SK-N-SH (cell line): ENCODE measurements around the gene UTP25. TPM values are rescaled to one million over a fixed set of nuclear protein-coding genes. Genes with fewer than 3 reads are reported as not detected.

Experiments
- CTCF ChIA-PET: fragments of 300-600, 350-600 bp; formaldehyde crosslinking; extraction: SDS; loops from one replicate; lab custom pipeline; 2021; lab: Yijun Ruan, JAX
- POLR2A ChIA-PET: fragments of 350-600 bp; sonication (Branson Sonifier 250); formaldehyde crosslinking; extraction: SDS; loops from one replicate; lab custom pipeline; 2020; ENCODE audit warnings: antibody characterized with exemption, inconsistent platforms; lab: Yijun Ruan, JAX
- DNase-seq: peaks from one replicate; pipeline ENCODE4 v3.0.0; 2012
- H2AFZ ChIP-seq: fragments of 200-600 bp; sonication (generic); 2 replicates; pipeline ENCODE4 v1.8.1; 2016; ENCODE audit warnings: antibody characterized with exemption, mild to moderate bottlenecking, low read depth
- H3F3A ChIP-seq: fragments of 200-600 bp; sonication (generic); replicated peaks from 2 replicates; pipeline ENCODE3; 2016; ENCODE audit warnings: antibody characterized with exemption, mild to moderate bottlenecking; ENCODE audit not compliant: insufficient read depth
- H3K27ac ChIP-seq, 2 experiments: fragments of 200-500 bp in 1 of 2; fragments of 200-600 bp in 1 of 2; sonication (Bioruptor generic) in 1 of 2; sonication (generic), shearing (Covaris generic) in 1 of 2; 2 replicates each; pipeline versions ENCODE4 v1.5.1 to v1.6.1; 2014 to 2016; ENCODE audit warnings: low read depth in 2 of 2, inconsistent platforms in 1 of 2, low read length in 1 of 2, mild to moderate bottlenecking in 1 of 2, mixed read lengths in 1 of 2
- H3K27me3 ChIP-seq: fragments of 200-600 bp; sonication (generic), shearing (Covaris generic); 2 replicates; pipeline ENCODE4 v1.6.1; 2016; ENCODE audit warnings: mixed run types; ENCODE audit not compliant: insufficient read depth
- H3K36me3 ChIP-seq, 2 experiments: fragments of 200-500 bp in 1 of 2; fragments of 200-600 bp in 1 of 2; sonication (Bioruptor generic) in 1 of 2; sonication (generic) in 1 of 2; replicated peaks in 1 of 2; 2 replicates each; pipeline versions ENCODE3 to v1.5.1; 2014 to 2016; ENCODE audit warnings: low read length in 1 of 2, mild to moderate bottlenecking in 1 of 2; ENCODE audit not compliant: insufficient read depth in 2 of 2, control insufficient read depth in 1 of 2
- H3K4me1 ChIP-seq, 2 experiments: fragments of 200-500 bp in 1 of 2; fragments of 200-600 bp in 1 of 2; sonication (Bioruptor generic) in 1 of 2; sonication (generic), shearing (Covaris generic) in 1 of 2; 2 replicates each; pipeline versions ENCODE4 v1.5.1 to v1.6.1; 2014 to 2016; ENCODE audit warnings: low read depth in 1 of 2, low read length in 1 of 2, mixed run types in 1 of 2; ENCODE audit not compliant: insufficient read depth in 2 of 2, control insufficient read depth in 1 of 2
- H3K4me2 ChIP-seq: fragments of 200-600 bp; sonication (generic), shearing (Covaris generic); 2 replicates; pipeline ENCODE4 v1.6.1; 2017; ENCODE audit warnings: mixed run types
- H3K4me3 ChIP-seq, 2 experiments: fragments of 200-500 bp in 1 of 2; fragments of 200-600 bp in 1 of 2; sonication (Bioruptor generic) in 1 of 2; sonication (generic), shearing (Covaris generic) in 1 of 2; 2 replicates each; pipeline versions ENCODE4 v1.5.1 to v1.8.1; 2014 to 2016; ENCODE audit warnings: low read depth in 2 of 2, inconsistent platforms in 1 of 2, low read length in 1 of 2, mild to moderate bottlenecking in 1 of 2, mixed read lengths in 1 of 2, moderate library complexity in 1 of 2
- H3K79me2 ChIP-seq: fragments of 200-600 bp; sonication (generic); 2 replicates; pipeline ENCODE4 v1.8.1; 2017; ENCODE audit warnings: mild to moderate bottlenecking; ENCODE audit not compliant: insufficient read depth
- H3K9ac ChIP-seq: fragments of 200-600 bp; sonication (generic); 2 replicates; pipeline ENCODE4 v1.6.1; 2017; ENCODE audit warnings: mixed run types
- H3K9me2 ChIP-seq: fragments of 200-600 bp; sonication (generic); 2 replicates; pipeline ENCODE4 v1.6.1; 2017; ENCODE audit warnings: mixed run types
- H3K9me3 ChIP-seq: fragments of 200-600 bp; sonication (generic); 2 replicates; pipeline ENCODE4 v1.6.1; 2017; ENCODE audit warnings: mixed run types, mild to moderate bottlenecking, moderate library complexity
- H4K20me1 ChIP-seq: fragments of 200-600 bp; sonication (generic); 2 replicates; pipeline ENCODE4 v1.6.1; 2017; ENCODE audit warnings: mild to moderate bottlenecking, mixed run types; ENCODE audit not compliant: insufficient read depth
- EZH2phosphoT487 ChIP-seq: fragments of 200-600 bp; sonication (generic); IDR thresholded peaks from 2 replicates; pipeline ENCODE4 v1.6.1; 2017; ENCODE audit warnings: low read depth, mixed run types, mild to moderate bottlenecking, antibody characterized with exemption, moderate library complexity, borderline replicate concordance
- NFIC ChIP-seq: IDR thresholded peaks from 2 replicates; pipeline ENCODE4 v1.4.0; 2012; ENCODE audit warnings: borderline replicate concordance
- NRF1 ChIP-seq: IDR thresholded peaks from 2 replicates; pipeline ENCODE4 v1.6.1; 2012; ENCODE audit warnings: low read depth, mild to moderate bottlenecking, low read length
- PBX3 ChIP-seq: IDR thresholded peaks from 2 replicates; pipeline ENCODE4; 2012
- RAD21 ChIP-seq: IDR thresholded peaks from 2 replicates; pipeline ENCODE4 v1.6.1; 2012; ENCODE audit warnings: mild to moderate bottlenecking, low read length
- SMC3 ChIP-seq: IDR thresholded peaks from 2 replicates; pipeline ENCODE4 v1.6.1; 2012; ENCODE audit warnings: low read depth, low read length, improper control_type of control experiment
- TAF1 ChIP-seq: IDR thresholded peaks from 2 replicates; pipeline ENCODE4 v1.6.1; 2012; ENCODE audit warnings: low read depth, mild to moderate bottlenecking, low read length, moderate library complexity, borderline replicate concordance
- TCF12 ChIP-seq: IDR thresholded peaks from 2 replicates; pipeline ENCODE4 v1.4.0; 2012
- TEAD4 ChIP-seq: IDR thresholded peaks from 2 replicates; pipeline ENCODE4 v1.4.0; 2012; ENCODE audit warnings: mild to moderate bottlenecking, borderline replicate concordance; ENCODE audit not compliant: insufficient read depth
- WGBS: methylation state at CpG from one replicate; pipeline ENCODE4 v1.1.6; 2017; ENCODE audit warnings: low lambda C conversion rate; 5-methylcytosine and 5-hydroxymethylcytosine counted together
- polyA plus RNA-seq, 3 experiments: library from polyadenylated mRNA; depleted of rRNA; stranded (reverse); fragments of >200 nt; gene quantifications; 2 replicates each; pipeline ENCODE4 v1.2.3, GENCODE V29; 2012
- TF ChIP-seq, protein P1 (sequence below): IDR thresholded peaks from 2 replicates; pipeline ENCODE4 v1.6.1; 2012; ENCODE audit warnings: mild to moderate bottlenecking, low read depth, low read length, moderate library complexity
- TF ChIP-seq, protein P2 (sequence below): IDR thresholded peaks from 2 replicates; pipeline ENCODE4 v1.4.0; 2012; ENCODE audit warnings: low read depth, borderline replicate concordance
- TF ChIP-seq, protein P3 (sequence below): fragments of 200-600 bp; sonication (generic); IDR thresholded peaks from 2 replicates; pipeline ENCODE4 v1.6.1; 2017; ENCODE audit warnings: antibody characterized with exemption, mild to moderate bottlenecking, moderate library complexity

UTP25 gene
- polyA plus RNA-seq, 1 of the 3 experiments (the other 2 are of a cell fraction) = 6.3 TPM

DNA sequence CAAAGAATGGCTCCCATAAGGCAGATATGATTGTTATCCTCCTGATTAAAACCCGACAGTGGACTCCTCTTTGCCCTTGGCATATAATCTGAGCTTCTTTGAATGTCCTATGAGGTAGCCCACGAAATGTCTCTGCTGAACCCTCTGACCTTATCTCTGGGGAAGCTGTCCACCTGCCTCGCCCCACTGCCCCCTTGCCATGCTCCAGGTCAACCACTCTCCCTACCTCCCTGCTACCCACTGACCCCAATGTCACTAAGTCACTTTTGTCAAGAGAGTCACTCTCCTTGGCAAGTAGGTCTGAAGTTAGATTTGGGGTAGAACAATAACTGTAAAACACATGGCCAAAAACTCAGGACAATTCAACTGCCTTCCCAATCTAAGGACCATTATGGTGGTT lies 54.5 kb downstream of the UTP25 start:
- ChIA-PET CTCF (interaction anchor here (1.2 to 5.2 kb wide), 3 partner anchors 18 to 107 kb away, joined by 4 to 20 read pairs (median 18); no protein-coding TSS in a partner anchor), POLR2A (no interaction called here)
- TF ChIP-seq TEAD4 (no peak), EZH2phosphoT487 (no peak), TAF1 (no peak), NRF1 (no peak), RAD21 (no peak), SMC3 (no peak)
- TF ChIP-seq, protein P1, sequence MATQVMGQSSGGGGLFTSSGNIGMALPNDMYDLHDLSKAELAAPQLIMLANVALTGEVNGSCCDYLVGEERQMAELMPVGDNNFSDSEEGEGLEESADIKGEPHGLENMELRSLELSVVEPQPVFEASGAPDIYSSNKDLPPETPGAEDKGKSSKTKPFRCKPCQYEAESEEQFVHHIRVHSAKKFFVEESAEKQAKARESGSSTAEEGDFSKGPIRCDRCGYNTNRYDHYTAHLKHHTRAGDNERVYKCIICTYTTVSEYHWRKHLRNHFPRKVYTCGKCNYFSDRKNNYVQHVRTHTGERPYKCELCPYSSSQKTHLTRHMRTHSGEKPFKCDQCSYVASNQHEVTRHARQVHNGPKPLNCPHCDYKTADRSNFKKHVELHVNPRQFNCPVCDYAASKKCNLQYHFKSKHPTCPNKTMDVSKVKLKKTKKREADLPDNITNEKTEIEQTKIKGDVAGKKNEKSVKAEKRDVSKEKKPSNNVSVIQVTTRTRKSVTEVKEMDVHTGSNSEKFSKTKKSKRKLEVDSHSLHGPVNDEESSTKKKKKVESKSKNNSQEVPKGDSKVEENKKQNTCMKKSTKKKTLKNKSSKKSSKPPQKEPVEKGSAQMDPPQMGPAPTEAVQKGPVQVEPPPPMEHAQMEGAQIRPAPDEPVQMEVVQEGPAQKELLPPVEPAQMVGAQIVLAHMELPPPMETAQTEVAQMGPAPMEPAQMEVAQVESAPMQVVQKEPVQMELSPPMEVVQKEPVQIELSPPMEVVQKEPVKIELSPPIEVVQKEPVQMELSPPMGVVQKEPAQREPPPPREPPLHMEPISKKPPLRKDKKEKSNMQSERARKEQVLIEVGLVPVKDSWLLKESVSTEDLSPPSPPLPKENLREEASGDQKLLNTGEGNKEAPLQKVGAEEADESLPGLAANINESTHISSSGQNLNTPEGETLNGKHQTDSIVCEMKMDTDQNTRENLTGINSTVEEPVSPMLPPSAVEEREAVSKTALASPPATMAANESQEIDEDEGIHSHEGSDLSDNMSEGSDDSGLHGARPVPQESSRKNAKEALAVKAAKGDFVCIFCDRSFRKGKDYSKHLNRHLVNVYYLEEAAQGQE = no peak
- TF ChIP-seq, protein P2, sequence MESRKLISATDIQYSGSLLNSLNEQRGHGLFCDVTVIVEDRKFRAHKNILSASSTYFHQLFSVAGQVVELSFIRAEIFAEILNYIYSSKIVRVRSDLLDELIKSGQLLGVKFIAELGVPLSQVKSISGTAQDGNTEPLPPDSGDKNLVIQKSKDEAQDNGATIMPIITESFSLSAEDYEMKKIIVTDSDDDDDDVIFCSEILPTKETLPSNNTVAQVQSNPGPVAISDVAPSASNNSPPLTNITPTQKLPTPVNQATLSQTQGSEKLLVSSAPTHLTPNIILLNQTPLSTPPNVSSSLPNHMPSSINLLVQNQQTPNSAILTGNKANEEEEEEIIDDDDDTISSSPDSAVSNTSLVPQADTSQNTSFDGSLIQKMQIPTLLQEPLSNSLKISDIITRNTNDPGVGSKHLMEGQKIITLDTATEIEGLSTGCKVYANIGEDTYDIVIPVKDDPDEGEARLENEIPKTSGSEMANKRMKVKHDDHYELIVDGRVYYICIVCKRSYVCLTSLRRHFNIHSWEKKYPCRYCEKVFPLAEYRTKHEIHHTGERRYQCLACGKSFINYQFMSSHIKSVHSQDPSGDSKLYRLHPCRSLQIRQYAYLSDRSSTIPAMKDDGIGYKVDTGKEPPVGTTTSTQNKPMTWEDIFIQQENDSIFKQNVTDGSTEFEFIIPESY = no peak
- WGBS = 85% methylated on average over 3 of the region's 3 CpGs
- H3K9me3 ChIP-seq = no peaks in the 10 kb centered on the region
- no peaks in the 10 kb centered on the region for H4K20me1 ChIP-seq
- H2AFZ ChIP-seq = no peak overlapping the region
- H3K27me3 ChIP-seq = no peaks in the 10 kb centered on the region
- H3F3A ChIP-seq = peaks cover 37% of the 10 kb centered on the region
- peak overlapping the region in 1 of 2 experiments; percentile 99; a peak in 2 of 4 replicates for H3K27ac ChIP-seq
- H3K36me3 ChIP-seq = no peaks in the 10 kb centered on the region
- H3K9ac ChIP-seq = no peak overlapping the region
- peaks cover 33 to 54% of the 10 kb centered on the region in 2 experiments for H3K4me1 ChIP-seq
- H3K79me2 ChIP-seq = no peaks in the 10 kb centered on the region
- no peak overlapping the region for H3K4me2 ChIP-seq
- no peak overlapping the region for H3K4me3 ChIP-seq
- no peaks in the 10 kb centered on the region for H3K9me2 ChIP-seq
- DNase-seq = no peak

DNA sequence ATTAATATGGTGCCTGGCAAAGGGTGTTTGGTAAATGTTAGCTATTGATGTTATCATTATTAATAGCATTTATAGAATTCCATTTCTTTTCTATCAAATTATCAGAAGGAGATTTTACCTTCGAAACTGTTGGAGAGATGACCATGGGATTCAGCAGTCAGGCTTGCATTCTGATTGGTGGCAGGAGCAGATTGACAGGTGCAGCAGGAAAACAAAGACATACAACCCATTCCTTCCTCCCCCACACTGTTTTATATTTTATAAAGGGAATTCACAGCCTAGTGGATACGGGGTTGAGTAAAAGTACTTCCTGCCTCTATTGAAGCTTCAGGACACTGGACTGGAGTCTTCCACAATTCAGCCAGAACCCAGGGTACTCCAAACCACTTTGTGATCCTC lies 55.2 kb downstream of the UTP25 start:
- Histone ChIP-seq H3K9ac (peak overlapping the region; percentile 68; the same call in 1 of the 2 replicates), H3K36me3 (no peaks in the 10 kb centered on the region), H3K4me1 (peaks cover 33 to 48% of the 10 kb centered on the region in 2 experiments), H3K27me3 (no peaks in the 10 kb centered on the region), H3K27ac (peak overlapping the region; percentile 51 to 99; a peak in 3 of 4 replicates), H3K4me2 (peak overlapping the region; percentile 46; the same call in 1 of the 2 replicates), H4K20me1 (no peaks in the 10 kb centered on the region), H3K79me2 (no peaks in the 10 kb centered on the region), H3K9me2 (no peaks in the 10 kb centered on the region), H3K9me3 (no peaks in the 10 kb centered on the region), H2AFZ (peak overlapping the region; percentile 48; the same call in 1 of the 2 replicates), H3K4me3 (no peak overlapping the region), H3F3A (peaks cover 34% of the 10 kb centered on the region)
- TF ChIP-seq NFIC = no peak
- no peak for TF ChIP-seq TEAD4
- no peak for TF ChIP-seq RAD21
- TF ChIP-seq TCF12 = no peak
- TF ChIP-seq, protein P3, sequence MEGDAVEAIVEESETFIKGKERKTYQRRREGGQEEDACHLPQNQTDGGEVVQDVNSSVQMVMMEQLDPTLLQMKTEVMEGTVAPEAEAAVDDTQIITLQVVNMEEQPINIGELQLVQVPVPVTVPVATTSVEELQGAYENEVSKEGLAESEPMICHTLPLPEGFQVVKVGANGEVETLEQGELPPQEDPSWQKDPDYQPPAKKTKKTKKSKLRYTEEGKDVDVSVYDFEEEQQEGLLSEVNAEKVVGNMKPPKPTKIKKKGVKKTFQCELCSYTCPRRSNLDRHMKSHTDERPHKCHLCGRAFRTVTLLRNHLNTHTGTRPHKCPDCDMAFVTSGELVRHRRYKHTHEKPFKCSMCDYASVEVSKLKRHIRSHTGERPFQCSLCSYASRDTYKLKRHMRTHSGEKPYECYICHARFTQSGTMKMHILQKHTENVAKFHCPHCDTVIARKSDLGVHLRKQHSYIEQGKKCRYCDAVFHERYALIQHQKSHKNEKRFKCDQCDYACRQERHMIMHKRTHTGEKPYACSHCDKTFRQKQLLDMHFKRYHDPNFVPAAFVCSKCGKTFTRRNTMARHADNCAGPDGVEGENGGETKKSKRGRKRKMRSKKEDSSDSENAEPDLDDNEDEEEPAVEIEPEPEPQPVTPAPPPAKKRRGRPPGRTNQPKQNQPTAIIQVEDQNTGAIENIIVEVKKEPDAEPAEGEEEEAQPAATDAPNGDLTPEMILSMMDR = no peak
- peak; percentile 67 for TF ChIP-seq PBX3
- TF ChIP-seq TAF1 = no peak
- ChIA-PET POLR2A (no interaction called here), CTCF (interaction anchor here (0.6 to 5.2 kb wide), 5 partner anchors 9 to 106 kb away, joined by 3 to 20 read pairs (median 4); no protein-coding TSS in a partner anchor)
- no peak for DNase-seq
- 61% methylated on average over 2 of the region's 2 CpGs for WGBS
